GM23248 (cell line): ENCODE results near the gene ZC3H11A.

Experiments
- EZH2 ChIP-seq: fragments of 200-600 bp; sonication (generic); IDR thresholded peaks from 2 replicates; pipeline ENCODE4 v1.6.1; 2018; ENCODE audit warnings: antibody characterized with exemption, mild to moderate bottlenecking; ENCODE audit not compliant: insufficient read depth, poor library complexity, severe bottlenecking
- EZH2phosphoT487 ChIP-seq: fragments of 200-600 bp; sonication (generic); IDR thresholded peaks from 2 replicates; pipeline ENCODE4 v1.6.1; 2018; ENCODE audit warnings: antibody characterized with exemption, moderate library complexity, mild to moderate bottlenecking, low read depth; ENCODE audit not compliant: insufficient read depth

DNA sequence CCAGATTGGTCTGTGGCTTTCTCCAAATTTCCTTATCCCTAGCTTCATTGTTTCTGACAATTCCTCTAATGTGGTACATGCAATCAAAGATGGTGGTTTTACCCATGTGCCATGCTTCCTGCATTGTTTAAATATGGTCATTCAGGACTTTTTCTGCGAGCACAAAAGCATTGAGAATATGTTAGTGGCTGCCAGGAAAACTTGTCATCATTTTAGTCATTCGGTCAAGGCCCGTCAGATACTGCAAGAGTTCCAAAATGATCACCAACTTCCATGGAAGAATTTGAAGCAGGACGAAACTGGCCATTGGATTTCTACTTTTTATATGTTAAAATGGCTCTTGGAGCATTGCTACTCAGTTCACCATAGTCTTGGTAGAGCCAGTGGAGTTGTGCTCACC is 3.7 kb downstream of the ZC3H11A start:
- no peak for TF ChIP-seq EZH2phosphoT487
- no peak for TF ChIP-seq EZH2
